HG03196 (cell line): ENCODE data around the gene SEMA6C.

Experiments used
- ATAC-seq: cut with Tn5 transposase; IDR thresholded peaks from one replicate; pipeline ENCODE4 v1.9.1; 2021; ENCODE audit not compliant: unreplicated experiment

Gene SEMA6C

DNA sequence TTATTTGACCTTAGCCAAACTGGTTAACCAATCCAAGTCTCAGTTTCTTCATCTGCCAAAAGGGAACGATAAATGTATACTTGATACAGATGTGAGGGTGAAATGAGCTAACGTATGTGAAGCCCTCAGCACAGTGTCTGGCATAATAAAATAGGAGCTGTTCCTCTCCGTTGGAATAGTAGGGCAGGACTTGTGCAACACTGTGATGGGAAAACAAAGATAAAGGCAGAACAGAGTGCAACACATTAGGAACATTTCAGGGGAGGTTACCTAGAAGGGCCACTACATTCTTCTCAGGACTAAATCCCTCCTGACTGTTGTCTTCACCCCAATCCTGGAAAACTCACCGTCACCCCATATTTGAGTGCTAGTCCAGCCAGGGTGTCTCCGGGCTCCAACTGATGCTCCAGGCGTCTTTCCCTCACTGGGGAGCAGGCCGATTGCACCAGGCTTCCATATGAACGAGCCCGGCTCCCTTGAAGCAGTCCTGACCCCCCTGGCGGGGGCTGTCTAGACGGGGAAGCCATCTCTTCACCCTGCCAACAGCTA is 18.4 kb upstream of the SEMA6C start:
- ATAC-seq = no peak

DNA sequence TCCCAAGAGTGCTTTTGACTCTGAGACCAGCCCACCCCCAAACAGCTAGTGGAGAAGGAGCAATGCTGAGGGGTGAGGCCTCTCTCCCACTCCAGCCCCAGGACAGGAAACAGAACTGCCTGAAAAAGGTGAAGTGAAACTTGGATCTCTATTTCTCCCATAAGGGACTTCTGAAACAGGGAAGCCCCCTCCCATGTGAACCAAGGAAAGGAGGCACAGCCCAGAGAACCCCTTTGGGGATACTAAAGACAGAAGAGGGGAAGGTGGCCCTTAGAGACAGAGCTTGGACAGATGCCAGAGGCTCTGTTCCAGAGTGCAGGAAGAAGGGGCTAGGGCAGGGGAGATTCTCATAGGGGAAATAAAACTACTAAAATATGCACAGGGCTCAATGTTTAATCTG is 12.9 kb upstream of the SEMA6C start:
- no peak for ATAC-seq

DNA sequence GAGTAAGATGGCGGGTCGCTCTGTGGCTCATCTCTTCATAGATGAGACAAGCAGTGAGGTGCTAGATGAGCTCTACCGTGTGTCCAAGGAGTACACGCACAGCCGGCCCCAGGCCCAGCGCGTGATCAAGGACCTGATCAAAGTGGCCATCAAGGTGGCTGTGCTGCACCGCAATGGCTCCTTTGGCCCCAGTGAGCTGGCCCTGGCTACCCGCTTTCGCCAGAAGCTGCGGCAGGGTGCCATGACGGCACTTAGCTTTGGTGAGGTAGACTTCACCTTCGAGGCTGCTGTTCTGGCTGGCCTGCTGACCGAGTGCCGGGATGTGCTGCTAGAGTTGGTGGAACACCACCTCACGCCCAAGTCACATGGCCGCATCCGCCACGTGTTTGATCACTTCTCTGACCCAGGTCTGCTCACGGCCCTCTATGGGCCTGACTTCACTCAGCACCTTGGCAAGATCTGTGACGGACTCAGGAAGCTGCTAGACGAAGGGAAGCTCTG is 12.4 kb upstream of the SEMA6C start:
- no peak for ATAC-seq

GRCh38 chr1:151158326-151158725 is 11.9 kb upstream of the SEMA6C start:
- ATAC-seq = no peak

DNA sequence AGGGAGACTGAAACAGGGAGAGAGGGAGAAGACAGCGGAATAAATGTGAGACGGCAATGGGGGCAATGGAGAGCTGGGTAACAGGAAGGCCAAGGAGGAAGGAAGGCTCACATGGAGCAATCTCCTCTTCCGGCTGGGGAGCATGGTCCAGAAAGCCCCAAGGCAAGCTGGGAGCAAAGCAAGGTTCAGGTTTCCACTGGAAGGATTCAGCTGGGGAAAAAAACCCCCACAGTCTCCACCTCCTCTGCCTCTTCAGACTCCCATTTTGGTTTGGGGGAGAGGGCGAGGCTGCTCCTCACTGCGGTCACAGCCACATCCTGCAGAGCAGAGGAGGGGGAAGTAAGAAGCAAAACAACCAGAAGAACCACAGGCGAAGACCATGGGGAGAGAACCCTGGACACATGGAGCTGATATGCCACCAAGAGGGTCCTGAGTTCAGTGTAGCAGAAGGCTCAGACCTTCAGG is 10.7 kb upstream of the SEMA6C start:
- ATAC-seq = no peak

DNA sequence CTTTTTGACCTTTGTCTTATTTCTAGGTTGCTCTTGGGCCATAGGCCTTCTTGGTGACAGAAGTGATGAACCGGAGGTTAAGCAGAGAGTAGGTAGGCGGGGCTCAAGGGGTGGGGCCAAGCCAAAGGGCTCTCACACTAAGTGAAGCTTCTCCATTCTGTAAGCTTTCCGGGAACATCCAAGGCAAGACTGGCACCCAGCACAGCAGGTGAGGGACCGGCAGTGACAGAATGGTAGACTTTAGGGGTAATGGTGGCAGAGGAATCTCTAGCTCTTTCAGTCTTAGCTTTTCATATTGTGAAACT is 10.0 kb upstream of the SEMA6C start, which contains the start of gene TNFAIP8L2:
TSS of gene TNFAIP8L2 (plus strand) at position 135 of the 305 bp plus-strand sequence. CDS start 2,049 bp downstream, outside the sequence.
- peak; percentile 68 for ATAC-seq

- ATAC-seq = no peak
Observed at GRCh38 chr1:151147665-151148064, 1.2 kb upstream of the SEMA6C start.

DNA sequence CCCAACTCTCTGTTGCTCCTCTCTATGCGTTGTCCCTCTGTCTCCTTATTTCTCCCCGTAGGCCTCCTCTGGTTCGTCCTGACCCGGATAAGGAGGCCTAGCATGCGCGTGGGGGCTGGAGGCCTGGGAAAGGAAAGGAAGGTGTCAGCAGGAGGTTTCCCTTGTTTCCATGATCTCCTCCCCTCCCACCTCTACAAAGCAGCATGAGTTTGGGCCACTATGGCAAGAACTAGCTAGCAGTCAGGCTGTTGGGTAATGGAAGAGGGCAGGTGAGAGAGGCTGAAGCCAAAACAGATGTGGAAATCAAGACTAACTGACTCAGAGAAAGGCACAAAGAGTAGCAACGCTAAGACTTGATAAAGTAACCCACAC is 687 bp upstream of the SEMA6C start:
- no peak for ATAC-seq

- ATAC-seq = no peak
Observed at GRCh38 chr1:151146072-151146411, 389 bp downstream of the SEMA6C start.

DNA sequence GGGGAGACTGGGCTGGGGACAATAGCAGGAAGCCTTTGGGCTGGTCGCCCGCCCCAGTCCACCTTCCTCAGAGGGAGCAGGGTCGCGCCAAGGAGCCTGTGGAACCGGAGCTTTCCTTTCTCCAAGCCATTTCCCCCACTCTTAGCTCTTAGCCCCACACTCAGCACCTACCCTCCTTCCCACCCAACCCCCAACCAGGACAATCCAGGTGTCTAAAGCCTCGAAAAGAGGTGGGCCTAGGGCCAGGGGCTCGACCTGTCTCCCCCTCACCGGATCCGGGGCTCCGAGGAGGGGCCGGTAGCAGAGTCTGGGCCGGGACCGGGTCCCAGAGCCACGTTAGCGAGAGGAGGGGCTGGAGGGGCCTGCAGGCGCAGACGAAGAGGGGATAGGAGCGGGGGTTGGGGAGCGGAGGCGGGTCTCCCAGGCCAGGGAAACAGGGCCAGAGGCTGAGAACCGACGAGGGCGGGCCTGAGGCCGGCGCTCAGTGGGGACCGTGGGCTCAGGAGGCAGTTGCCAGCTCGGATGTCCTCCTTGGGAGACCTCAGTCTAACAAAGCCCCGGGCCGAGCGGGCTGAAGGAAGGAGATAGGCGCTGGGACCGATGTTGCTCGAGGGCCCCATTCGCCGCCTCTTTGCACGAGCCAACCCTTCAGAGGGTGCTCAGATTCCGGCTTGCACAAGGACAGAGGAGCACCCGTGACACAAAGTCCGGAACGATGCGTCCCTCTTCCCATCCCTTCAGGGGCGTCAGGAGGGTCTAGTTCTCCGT is 943 bp downstream of the SEMA6C start:
- no peak for ATAC-seq

GRCh38 chr1:151144474-151145303 is 1.7 kb downstream of the SEMA6C start:
- ATAC-seq = no peak

DNA sequence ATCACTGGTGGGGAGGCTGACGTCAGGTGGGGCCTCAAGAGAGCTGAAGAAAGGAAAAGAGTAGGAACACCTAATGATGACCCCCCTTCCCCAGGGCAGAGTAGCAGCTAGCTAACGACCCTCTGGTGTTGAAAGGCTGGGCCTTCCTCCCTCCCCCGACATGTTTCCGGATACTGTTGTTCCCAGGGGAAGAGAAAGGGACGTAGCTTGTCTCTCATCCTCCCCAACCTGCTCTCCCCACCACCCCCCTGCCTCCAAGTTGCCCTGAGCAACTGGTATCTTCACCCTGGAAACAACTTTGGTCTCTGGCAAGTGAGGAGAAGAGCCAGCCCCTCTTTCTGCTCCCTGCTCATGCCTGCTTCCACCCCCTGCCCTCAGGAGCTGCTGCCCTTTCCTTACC is 2.4 kb downstream of the SEMA6C start:
- no peak for ATAC-seq

- no peak for ATAC-seq
Observed at GRCh38 chr1:151143057-151143435, 3.4 kb downstream of the SEMA6C start.

- no peak for ATAC-seq
Observed at GRCh38 chr1:151142411-151143056, 3.9 kb downstream of the SEMA6C start.

GRCh38 chr1:151137789-151138188 is 8.6 kb downstream of the SEMA6C start:
- ATAC-seq = no peak

- ATAC-seq = no peak
Observed at GRCh38 chr1:151135433-151136385, 10.7 kb downstream of the SEMA6C start.

DNA sequence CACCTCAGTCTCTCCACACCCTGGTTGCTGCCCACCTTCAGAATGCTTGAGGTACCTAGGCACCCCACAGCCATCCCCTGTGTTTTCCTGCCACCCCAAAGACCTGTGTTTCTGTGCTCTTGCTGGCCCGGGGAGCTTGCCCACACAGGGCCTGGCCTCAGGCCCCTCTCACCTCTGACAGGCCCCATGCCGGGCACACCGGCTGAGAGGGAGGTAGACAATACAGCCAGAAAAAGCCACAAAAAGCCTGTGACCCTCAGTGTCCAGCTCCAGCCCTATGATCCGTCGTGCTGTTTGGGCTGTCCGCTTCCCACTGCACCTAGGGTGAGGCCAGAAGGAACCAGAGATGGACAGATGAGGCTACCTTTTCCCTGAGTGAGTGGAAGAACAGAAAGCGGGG is 11.4 kb downstream of the SEMA6C start:
- no peak for ATAC-seq

GRCh38 chr1:151134396-151134795 is 12.0 kb downstream of the SEMA6C start:
- no peak for ATAC-seq

DNA sequence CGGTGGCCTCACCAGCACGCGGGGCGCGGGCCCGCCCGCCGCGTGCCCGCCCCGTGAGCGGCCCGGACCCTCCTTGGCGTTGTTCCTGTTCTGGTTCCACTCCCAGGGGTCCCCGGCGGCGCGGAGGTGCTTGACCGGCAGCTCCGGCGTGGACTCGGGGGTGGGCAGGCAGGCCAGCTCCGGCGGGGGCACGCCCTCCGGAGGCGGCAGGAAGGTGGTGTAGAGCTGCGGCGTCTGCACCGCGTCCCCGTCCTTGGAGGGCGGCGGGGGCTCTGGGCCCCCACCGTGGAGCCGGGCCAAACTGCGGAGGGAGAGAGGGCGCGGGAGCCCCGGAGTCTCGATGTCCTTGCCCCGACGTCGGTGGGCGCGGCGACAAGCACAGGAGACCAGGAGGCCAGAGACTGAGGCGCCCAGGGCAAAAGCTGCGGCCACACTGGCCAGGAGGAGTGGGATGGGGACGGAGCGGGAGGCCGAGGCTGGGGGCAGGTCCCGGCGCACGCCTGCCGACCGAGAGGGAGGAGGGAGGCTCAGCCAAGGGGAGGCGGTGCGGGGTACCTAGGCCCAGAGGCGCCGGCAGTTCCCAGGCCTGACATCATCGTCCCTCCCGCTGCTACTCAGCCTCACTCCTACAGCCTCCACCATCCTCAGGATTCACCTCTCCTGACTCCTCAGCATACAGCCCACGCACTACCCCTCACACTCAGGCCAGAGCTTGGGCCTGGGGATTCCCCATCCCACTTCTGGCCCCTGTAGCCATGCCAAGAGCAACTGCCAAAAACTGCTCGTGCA is 13.2 kb downstream of the SEMA6C start:
- ATAC-seq = no peak
